HG03066 (cell line): ENCODE results near the gene MCCD1.
"Not testable (repeated sequence)": the region's sequence is repeated elsewhere in the genome, so short reads cannot be mapped to it uniquely, and the experiment has no call there.

Experiments used
- ATAC-seq: cut with Tn5 transposase; IDR thresholded peaks from one replicate; pipeline ENCODE4 v1.9.1; 2021; ENCODE audit warnings: low read depth; ENCODE audit not compliant: unreplicated experiment

MCCD1 gene

DNA sequence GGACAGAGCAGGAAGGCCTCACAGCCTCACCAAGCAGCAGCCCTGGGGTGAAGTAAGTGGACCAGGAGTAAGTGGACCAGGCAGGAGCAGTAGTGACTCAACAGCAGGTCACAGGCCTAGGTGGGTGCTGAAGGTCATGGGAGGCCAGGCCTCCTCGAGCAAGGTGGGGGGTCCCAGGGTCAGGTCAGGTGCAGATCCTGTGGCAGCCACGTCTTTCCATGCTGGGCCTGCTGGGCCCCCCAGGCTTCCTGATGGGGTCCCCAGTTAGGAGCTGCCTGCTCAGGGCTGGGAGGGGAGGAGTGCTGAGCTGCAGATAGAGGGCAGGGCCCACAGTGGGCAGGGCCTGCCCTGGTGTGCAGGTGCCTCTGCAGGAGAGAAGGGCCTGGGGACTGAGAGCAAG is 19.7 kb upstream of the MCCD1 start:
- ATAC-seq, result not testable (repeated sequence)

DNA sequence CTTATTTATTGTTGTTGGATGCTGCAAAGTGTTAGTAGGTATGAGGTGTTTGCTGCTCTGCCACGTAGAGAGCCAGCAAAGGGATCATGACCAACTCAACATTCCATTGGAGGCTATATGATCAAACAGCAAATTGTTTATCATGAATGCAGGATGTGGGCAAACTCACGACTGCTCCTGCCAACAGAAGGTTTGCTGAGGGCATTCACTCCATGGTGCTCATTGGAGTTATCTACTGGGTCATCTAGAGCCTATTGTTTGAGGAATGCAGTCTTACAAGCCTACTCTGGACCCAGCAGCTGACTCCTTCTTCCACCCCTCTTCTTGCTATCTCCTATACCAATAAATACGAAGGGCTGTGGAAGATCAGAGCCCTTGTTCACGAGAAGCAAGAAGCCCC is 18.8 kb upstream of the MCCD1 start:
- ATAC-seq, result no peak

DNA sequence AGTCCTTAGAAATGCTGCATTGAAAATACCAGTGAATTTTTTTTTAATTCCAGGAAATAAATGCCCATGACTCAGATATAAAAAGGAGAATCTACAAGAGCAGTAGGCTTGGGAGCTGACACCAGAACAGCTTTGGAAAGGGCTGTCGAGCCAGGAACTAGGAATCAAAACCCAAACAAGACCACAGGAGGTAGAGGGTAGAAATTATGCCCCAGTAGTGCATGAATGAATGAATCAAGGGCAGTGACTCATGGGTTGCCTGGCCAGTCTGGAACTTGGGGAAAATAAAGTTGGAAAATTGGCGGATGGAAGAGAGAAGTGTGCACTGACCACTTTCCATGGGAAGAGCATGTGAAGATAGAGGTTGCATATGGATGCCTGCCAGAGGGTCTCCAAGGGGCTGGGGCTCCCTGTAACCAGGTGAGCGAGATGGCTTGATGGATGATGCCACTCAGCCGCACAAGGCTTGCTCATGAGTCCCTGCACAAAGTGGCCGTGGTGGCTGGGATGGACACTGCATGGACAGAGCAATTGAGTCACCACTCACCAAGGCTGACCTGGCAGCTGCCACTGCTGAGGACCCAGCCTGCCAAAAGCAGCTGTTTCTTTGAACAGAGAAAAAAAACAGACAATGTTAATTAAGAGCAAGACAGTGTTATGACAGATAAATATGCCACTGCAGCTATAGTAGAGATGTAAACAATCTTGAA is 15.2 kb upstream of the MCCD1 start:
- ATAC-seq, result no peak

DNA sequence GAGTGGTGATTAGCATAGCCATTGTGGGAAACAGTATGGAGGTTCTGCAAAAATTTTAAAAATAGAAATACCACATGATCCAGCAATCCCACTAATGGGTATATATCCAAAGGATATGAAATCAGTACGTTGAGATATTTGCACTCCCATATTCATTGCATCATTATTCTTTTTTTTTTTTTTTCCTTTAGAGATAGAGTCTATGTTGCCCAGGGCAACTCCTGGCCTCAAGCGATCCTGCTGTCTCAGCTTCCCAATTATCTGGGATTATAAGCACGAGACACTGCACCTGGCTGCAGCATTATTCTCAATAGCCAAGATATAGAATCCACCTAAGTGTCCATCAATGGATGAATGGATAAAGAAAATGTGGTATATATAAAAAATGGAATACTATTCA is 6.9 kb upstream of the MCCD1 start:
- ATAC-seq, result no peak

DNA sequence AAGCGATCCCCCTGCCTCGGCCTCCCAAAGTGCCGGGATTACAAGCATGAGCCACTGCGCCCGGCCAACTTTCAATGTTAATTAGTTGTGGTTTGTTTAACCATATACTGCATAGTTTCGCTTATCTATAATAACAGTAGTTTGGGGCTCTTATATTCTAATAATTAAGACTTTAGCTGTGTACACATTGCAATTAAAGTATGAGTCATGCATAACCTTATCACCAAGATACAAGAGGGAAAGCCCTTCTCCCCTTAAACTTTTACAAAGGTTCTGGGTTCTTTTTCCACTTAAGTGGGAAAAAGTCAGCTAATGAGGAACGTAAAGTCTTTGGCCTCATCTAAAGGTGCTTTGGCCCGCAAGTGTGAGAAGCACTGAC is 3.2 kb upstream of the MCCD1 start:
- no peak for ATAC-seq

DNA sequence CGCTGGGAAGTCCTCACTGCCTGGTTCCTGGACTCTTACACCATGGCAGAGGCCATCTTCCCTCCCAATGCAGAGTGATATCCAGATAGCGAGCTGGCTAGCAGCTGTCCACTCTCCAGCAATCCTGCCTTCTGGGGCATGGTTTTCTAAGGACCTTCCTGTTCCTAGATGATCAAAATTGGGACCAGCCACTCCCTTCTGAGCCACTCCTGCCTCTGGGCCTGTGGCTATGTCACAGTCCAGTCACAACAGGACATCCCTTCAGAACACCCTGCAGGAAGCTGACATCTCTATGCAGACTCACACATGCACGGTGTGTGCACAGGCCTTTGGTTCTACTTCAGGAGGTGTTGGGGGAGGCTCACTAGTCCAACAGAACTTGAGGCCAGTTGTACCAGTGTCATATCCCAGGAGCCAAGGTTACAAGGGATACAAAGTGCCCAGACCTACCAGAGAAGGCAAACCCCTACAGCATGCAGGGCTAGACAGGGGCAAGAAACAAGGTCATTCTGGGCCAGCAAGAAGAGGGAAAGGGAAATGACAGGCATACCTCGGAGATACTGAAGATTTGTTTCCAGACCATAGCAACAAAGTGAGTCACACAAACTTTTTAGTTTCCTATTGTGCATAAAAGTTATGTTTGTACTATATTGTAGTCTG is 2.7 kb upstream of the MCCD1 start:
- ATAC-seq, result no peak

DNA sequence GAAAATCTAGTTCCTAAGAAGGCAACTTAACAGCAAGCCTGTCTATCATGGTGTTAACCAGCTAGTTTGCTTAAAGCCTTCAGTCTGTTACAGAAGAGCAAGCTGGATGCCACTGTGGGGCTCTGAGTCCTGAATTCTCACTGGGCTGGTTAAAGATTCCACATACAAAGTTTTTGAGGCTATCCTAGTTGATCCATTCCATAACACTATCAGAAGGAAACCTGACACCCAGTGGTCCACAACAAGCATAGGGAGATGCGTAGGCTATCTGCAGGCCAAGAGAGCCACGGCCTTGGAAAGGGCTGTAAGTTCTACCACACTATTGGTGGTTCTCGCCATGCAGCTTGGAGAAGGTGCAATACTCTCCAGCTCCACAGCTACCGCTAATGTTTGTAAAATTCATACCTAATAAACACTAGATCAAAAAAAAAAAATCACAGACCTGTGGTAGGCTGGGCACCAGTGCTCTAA is 420 bp upstream of the MCCD1 start:
- no peak for ATAC-seq

DNA sequence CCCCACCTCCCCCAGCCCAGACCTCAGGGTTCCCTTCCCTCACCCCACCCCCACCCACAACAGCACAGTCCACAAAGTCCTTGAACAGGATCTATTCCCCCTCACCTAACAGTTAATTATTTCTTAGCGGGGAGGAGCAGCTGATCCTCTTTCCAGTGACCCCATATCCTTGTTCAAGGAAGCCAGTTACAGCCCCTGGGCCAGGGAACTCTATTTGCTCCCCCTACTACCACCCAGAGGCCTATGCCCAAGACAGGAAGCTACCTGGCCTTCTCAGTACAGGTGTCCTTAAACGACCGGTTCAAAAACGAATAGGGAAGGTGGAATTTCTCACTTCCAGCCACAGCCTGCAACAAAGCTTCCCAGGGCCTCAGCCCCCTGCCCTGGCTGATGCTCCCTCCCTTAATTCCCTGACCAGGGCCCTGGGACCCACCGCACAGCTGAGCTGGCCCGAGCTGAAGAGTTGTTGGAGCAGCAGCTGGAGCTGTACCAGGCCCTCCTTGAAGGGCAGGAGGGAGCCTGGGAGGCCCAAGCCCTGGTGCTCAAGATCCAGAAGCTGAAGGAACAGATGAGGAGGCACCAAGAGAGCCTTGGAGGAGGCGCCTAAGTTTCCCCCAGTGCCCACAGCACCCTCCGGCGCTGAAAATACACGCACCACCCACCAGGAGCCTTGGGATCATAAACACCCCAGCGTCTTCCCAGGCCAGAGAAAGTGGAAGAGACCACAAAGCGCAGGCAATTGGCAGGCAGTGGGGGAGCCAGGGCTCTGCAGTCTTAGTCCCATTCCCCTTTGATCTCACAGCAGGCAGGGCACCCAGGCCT is 778 bp downstream of the MCCD1 start:
- ATAC-seq, result no peak

DNA sequence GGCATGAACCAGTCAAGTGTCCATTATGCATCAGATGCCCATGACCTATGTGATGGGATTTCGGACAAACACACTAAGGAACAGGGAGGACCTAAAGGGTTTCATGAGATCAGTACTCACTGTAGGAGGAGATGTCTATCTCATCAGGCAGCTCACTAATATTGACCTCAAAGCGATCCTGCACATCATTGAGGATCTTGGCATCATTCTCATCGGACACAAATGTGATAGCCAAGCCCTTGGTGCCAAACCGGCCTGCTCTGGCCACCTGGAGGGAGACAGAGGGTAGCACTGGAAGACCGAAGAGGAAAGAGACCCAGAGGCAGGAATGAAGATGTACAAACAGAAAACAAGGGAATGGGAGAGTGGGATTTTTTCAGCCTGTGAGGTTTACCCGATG is 1.9 kb downstream of the MCCD1 start:
- ATAC-seq, result no peak

DNA sequence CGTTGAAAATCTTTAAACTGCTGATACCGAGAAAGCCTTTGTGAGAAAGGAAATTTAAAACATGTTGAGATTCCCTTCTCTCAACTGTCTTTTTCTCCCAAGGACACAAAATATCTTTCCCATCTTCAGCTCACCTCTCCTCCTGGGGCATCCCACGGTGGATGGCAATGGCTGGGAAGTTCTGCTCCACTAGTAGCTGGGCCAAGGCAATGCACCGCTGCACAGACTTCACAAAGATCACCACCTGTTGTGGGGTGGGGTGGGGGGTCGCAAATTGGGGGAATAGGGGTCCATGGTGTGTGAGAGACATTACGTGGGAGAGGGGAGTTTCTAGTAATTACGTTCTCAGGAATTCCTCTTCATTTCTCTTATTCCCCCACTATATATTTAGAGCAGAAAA is 2.4 kb downstream of the MCCD1 start:
- no peak for ATAC-seq

DNA sequence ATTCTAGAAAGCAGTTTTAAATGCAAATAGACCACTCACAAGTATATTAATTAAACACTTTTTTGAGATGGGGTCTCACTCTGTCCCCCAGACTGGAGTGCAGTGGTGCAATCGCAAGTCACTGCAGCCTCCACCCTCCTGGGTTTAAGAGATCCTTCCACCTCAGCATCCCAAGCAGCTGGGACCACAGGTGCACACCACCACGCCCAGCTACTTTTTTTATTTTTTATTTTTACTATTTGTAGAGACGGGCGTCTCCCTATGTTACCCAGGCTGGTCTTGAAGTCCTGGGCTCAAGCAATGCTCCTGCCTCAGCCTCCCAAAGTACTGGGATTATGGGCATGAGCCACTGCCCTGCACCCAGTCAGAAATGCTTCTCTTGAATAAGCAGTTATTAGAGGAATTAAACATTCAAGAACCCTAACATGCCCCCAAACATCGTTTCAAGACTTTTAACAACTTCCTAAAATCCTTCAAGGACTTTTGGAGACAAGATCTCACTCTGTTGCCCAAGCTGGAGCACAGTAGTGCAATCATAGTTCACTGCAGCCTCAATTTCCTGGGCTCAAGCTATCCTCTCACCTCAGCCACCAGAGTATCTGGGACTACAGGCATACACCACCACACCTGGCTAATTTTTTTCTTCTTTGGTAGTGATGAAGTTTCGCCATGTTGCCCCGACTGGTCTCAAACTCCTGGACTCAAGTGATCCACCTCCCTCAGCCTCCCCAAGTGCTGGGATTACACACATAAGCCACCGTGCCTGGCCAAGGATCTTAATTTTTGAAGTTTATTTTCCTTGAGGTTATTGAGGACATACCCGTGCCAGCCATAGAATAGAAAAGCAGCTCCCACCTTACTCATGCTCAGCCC is 3.2 kb downstream of the MCCD1 start:
- ATAC-seq, result no peak

DNA sequence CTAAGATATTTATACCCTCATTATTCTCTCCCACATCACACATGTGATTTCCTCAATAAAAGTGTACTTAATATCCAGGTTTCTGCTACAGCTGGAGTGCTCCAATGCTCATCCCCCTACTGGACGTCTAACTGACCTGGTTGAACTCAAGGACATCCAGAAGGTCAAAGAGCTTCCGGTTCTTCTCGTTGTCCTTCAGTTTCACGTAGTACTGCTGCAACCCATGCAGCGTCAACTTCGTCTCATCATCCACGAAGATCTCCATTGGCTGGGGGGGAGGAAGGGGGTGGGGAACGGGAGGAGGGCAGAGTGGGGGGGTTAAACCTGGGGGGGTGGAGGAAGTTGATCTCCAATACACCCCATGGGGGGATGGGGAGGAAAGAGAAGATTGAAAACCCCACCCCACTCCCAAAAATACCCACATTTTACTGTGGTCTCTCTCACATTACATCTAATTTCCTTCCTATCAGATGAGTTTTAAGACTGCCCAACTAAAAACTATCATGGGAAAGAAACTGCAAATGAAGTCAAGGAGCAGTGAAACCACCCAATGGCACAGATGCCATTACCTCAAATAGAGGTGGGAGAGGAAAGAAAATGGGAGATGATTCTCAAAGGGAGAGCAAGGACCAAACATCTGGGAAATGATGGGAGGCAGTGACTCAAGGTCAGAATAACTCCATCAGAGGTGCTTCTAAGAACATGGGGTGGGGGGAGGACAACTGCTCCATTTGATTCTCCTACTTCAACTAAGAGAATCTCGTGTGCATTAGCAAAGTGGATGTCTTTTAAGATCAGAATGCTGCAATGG is 4.1 kb downstream of the MCCD1 start:
- no peak for ATAC-seq

DNA sequence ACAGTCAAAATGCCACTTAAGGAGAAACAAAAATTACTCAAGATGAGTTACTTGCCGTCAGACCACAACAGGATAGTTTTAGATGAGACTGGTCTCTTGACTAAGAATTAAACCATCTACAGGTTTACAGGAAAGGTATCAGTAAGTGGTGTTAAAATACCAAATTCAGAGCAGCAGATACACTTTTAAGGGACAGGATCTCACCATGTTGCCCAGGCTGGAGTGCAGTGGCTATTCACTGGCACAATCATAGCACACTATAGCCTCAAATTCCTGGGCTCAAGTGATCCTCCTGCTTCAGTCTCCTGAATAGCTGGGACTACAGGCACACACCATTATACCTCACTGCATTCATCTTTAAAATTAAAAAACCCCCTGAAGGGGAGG is 4.7 kb downstream of the MCCD1 start:
- no peak for ATAC-seq

DNA sequence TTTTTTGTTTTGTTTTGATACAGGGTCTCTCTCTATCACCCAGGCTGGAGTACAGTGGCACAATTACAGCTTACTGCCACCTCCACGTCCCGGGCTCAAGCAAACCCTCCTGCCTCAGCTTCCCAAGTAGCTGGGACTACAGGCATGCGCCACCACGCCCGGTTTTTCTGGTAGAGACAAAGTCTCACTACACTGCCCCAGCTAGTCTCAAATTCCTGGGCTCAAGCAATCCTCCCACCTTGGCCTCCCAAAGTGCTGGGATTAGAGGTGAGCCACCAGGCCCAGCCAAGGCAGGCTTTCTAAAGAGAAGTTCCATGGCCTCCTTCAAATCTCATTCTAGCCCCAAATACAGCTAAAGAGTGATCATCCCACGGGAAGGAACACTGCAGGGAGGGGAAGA is 5.2 kb downstream of the MCCD1 start:
- ATAC-seq, result no peak

DNA sequence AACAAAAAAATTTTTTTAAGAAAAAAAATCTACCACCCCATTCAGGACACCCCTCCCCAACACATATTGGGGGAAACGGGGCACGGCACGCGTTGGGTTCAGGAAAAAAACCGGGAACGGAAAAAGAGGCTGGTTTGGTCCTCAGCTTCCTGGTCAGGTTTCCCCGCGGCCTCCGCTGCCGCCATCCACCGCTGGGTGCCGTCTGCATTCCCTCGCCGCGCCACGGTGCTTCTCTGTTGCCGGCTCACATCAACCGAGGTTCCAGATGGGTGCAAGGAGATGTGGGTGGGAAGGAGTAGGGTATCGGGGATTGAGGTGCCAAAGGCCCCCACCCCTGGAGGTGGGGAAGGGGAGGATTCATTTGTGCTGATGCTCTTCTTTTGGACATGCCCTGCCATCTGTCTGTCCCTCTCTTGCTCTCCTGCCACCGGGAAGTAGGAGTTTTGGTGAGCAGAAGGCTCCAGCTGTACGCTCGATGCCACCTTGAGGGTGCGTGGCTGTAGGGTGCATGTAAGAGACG is 5.8 kb downstream of the MCCD1 start:
- ATAC-seq, result no peak

DNA sequence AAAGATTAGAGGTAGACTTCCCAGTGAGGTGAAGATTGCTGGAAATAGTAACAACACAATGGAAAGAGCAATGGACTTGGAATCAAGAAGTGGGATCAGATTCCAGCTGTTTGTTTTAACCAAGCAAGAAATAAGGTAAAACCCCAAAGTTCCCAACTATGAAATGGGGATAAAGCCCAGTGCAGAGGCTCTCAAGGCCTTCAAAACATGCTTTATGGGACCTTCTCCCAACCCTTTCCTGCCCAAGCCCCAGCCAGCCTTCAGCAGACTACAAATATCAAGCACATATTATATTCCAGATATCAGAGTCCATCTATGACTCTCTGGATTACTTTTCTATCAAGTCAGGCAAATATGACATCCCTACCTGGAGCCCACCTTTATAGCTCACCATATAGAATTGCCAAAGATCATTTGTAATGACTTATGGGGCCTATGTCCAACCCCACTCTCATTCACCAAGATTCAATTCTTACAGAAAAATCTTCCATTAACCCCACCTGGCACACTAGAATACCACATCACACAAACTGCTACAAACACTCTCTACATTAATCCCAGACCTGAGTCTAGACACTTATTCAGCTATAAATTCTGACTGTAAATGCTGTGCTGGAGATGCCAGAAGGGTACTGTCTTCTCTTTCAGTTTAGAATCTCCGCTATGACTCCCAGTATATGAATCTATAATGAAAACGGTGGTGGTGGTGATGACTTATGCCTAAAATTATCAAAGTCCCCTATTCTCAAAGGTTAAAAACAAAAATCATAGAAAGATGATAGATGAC is 7.0 kb downstream of the MCCD1 start:
- no peak for ATAC-seq

DNA sequence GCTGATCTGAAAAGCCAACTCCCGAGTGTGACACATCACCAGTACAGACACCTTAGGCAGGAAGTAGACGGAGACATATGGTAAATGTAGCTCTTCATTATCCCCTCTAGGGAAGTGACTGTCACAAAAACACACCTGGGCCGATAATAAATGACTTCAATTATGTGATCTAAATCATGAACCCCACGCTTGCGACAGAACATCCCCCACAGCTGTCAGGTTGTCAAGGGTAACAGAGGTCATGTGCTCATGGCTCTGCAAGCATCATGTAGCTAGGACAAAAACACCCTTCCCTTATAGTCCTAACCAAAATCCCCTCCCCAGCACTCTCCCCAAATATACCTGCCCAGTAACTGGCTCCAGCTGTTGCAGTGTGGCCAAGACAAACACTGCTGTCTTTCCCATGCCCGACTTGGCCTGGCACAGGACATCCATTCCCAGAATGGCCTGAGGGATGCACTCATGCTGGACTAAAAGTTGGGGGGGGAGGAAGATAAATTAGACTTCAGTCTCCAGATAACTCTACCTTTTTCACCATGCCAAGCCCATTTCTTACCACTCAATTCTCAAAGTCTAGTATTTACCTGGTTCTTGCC is 10.1 kb downstream of the MCCD1 start:
- ATAC-seq, result no peak

DNA sequence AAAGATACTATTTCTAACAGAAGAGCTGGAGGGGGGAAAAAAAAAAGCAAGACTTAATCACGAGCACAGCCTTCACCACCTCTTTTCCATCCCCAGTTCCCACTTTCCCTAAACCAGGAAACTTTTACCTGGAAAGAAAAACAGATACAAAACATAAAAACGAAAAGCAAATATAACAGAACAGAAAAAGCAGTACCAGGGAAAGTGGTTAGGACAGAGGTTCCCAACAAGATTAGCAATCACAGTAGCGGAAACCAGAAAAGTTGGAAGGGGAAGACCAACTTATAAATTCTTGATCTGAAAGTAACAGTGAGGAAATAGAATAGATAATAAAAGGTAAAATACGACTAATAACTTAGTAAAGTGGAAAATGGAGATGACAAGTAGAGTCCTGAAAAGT is 11.9 kb downstream of the MCCD1 start:
- no peak for ATAC-seq
